ENCODE results near the gene CNTFR.

- TF ChIP-seq, protein P1, sequence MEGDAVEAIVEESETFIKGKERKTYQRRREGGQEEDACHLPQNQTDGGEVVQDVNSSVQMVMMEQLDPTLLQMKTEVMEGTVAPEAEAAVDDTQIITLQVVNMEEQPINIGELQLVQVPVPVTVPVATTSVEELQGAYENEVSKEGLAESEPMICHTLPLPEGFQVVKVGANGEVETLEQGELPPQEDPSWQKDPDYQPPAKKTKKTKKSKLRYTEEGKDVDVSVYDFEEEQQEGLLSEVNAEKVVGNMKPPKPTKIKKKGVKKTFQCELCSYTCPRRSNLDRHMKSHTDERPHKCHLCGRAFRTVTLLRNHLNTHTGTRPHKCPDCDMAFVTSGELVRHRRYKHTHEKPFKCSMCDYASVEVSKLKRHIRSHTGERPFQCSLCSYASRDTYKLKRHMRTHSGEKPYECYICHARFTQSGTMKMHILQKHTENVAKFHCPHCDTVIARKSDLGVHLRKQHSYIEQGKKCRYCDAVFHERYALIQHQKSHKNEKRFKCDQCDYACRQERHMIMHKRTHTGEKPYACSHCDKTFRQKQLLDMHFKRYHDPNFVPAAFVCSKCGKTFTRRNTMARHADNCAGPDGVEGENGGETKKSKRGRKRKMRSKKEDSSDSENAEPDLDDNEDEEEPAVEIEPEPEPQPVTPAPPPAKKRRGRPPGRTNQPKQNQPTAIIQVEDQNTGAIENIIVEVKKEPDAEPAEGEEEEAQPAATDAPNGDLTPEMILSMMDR (optimal IDR thresholded peaks at IDR 0.05 in 1 of 3, IDR thresholded peaks at IDR 0.05 in 1 of 3, conservative IDR thresholded peaks at IDR 0.05 in 1 of 3; ENCODE audit: extremely low read depth in 1 of 3, insufficient read depth in 2 of 3, low read length in 3 of 3) = no peak
- no peak for TF ChIP-seq EZH2 (IDR thresholded peaks at IDR 0.05; ENCODE audit: low read length)
These were observed 23.7 kb downstream of the CNTFR start for GRCh38 chr9:34565856-34566255.
